Activated naive CD4-positive, alpha-beta T cell (primary cell): Measurements from ENCODE around the gene INSR.
"Not testable (repeated sequence)": the region's sequence is repeated elsewhere in the genome, so short reads cannot be mapped to it uniquely, and the experiment has no call there.

Source experiments
- DNase-seq, 4 experiments: peaks; one replicate each; lab custom pipeline; 2025; lab: John Stamatoyannopoulos, UW

Gene INSR

GRCh38 chr19:7224209-7224686 is 70.0 kb downstream of the INSR start:
- DNase-seq: no peak

- no peak for DNase-seq
Measured at GRCh38 chr19:7223429-7223828, 70.8 kb downstream of the INSR start.

GRCh38 chr19:7219056-7219455 is 75.2 kb downstream of the INSR start:
- DNase-seq: no peak

- DNase-seq: no peak
Measured at GRCh38 chr19:7217861-7218260, 76.4 kb downstream of the INSR start.

- no peak for DNase-seq
Measured at GRCh38 chr19:7216373-7216902, 77.8 kb downstream of the INSR start.

GRCh38 chr19:7215176-7215575 is 79.0 kb downstream of the INSR start:
- no peak for DNase-seq

- DNase-seq: no peak
Measured at GRCh38 chr19:7214324-7215089, 79.7 kb downstream of the INSR start.

GRCh38 chr19:7213628-7214323 is 80.4 kb downstream of the INSR start:
- DNase-seq: no peak

GRCh38 chr19:7211191-7211951 is 82.8 kb downstream of the INSR start:
- no peak for DNase-seq

- no peak for DNase-seq
Measured at GRCh38 chr19:7210359-7210758, 83.9 kb downstream of the INSR start.

- DNase-seq: not testable (repeated sequence)
Measured at GRCh38 chr19:7209597-7210325, 84.5 kb downstream of the INSR start.

GRCh38 chr19:7209036-7209435 is 85.2 kb downstream of the INSR start:
- not testable (repeated sequence) for DNase-seq

- DNase-seq: no peak
Measured at GRCh38 chr19:7203332-7203731, 90.9 kb downstream of the INSR start.

- no peak for DNase-seq
Measured at GRCh38 chr19:7202888-7203287, 91.3 kb downstream of the INSR start.

- no peak for DNase-seq
Measured at GRCh38 chr19:7200736-7201135, 93.5 kb downstream of the INSR start.

- DNase-seq: no peak
Measured at GRCh38 chr19:7199613-7200533, 94.3 kb downstream of the INSR start.

- peak; percentile 65 to 92 (median 70) for DNase-seq
Measured at GRCh38 chr19:7197760-7198696, 96.2 kb downstream of the INSR start.

GRCh38 chr19:7197119-7197759 is 97.0 kb downstream of the INSR start:
- peak; percentile 58 to 89 (median 77) for DNase-seq

GRCh38 chr19:7196763-7197118 is 97.5 kb downstream of the INSR start:
- DNase-seq: no peak
